MM.1S (cell line): Measurements from ENCODE around the gene CTNNA1.

Experiments used
- DNase-seq: peaks from one replicate; pipeline ENCODE4 v3.0.0-alpha.2; 2015
- H2AFZ ChIP-seq: fragments of 300-600 bp; sonication (generic); 2 replicates; pipeline ENCODE4 v1.6.0; 2016; ENCODE audit warnings: antibody characterized with exemption, low read length
- H3F3A ChIP-seq: fragments of 300-600 bp; sonication (generic); 2 replicates; pipeline ENCODE4 v1.6.1; 2016; ENCODE audit warnings: mild to moderate bottlenecking, antibody characterized with exemption, low read length, moderate library complexity, mixed read lengths; ENCODE audit not compliant: insufficient read depth
- H3K27ac ChIP-seq: fragments of 300-600 bp; sonication (generic); 2 replicates; pipeline ENCODE4 v1.5.1; 2016; ENCODE audit warnings: mild to moderate bottlenecking, low read length
- H3K27me3 ChIP-seq: fragments of 300-600 bp; sonication (generic); replicated peaks from 2 replicates; pipeline ENCODE4 v1.6.0; 2016; ENCODE audit warnings: low read length; ENCODE audit not compliant: insufficient read depth
- H3K36me3 ChIP-seq: fragments of 300-600 bp; sonication (generic); replicated peaks from 2 replicates; pipeline ENCODE4 v1.6.1; 2016; ENCODE audit warnings: mild to moderate bottlenecking, low read length, mixed read lengths; ENCODE audit not compliant: insufficient read depth
- H3K4me1 ChIP-seq: fragments of 300-600 bp; sonication (generic); 2 replicates; pipeline ENCODE4 v1.6.1; 2016; ENCODE audit warnings: low read length, mixed read lengths
- H3K4me2 ChIP-seq: fragments of 300-600 bp; sonication (generic); 2 replicates; pipeline ENCODE4 v1.6.0; 2016; ENCODE audit warnings: low read depth, low read length
- H3K4me3 ChIP-seq: fragments of 300-600 bp; sonication (generic); 2 replicates; pipeline ENCODE4 v1.5.1; 2016; ENCODE audit warnings: low read length, mixed read lengths
- H3K79me2 ChIP-seq: fragments of 300-600 bp; sonication (generic); 2 replicates; pipeline ENCODE4 v1.6.1; 2016; ENCODE audit warnings: mixed run types, low read length, mixed read lengths
- H3K9ac ChIP-seq: fragments of 300-600 bp; sonication (generic); 2 replicates; pipeline ENCODE4 v1.6.1; 2016; ENCODE audit warnings: low read length, mixed read lengths
- H3K9me2 ChIP-seq: fragments of 300-600 bp; sonication (generic); replicated peaks from 2 replicates; pipeline ENCODE4 v1.6.1; 2016; ENCODE audit warnings: mild to moderate bottlenecking, low read length, mixed read lengths; ENCODE audit not compliant: insufficient read depth
- H3K9me3 ChIP-seq: fragments of 300-600 bp; sonication (generic); replicated peaks from 2 replicates; pipeline ENCODE4 v1.6.1; 2016; ENCODE audit warnings: mild to moderate bottlenecking, low read length, mixed read lengths; ENCODE audit not compliant: insufficient read depth
- H4K20me1 ChIP-seq: fragments of 300-600 bp; sonication (generic); 2 replicates; pipeline ENCODE4 v1.6.1; 2016; ENCODE audit warnings: mild to moderate bottlenecking, low read length, moderate library complexity, mixed read lengths; ENCODE audit not compliant: insufficient read depth
- CTCF ChIP-seq: fragments of 300-600 bp; sonication (generic); IDR thresholded peaks from 2 replicates; pipeline ENCODE4 v1.5.1; 2016; ENCODE audit warnings: antibody characterized with exemption, low read length, mixed read lengths
- EZH2 ChIP-seq: fragments of 300-600 bp; sonication (generic); optimal IDR thresholded peaks from 2 replicates; pipeline ENCODE3; 2017; ENCODE audit warnings: low read depth, mild to moderate bottlenecking, antibody characterized with exemption, low read length, mixed read lengths
- EZH2phosphoT487 ChIP-seq: fragments of 300-600 bp; sonication (generic); IDR thresholded peaks from 2 replicates; pipeline ENCODE4 v1.6.1; 2018; ENCODE audit warnings: antibody characterized with exemption, low read length

CTNNA1 gene

DNA sequence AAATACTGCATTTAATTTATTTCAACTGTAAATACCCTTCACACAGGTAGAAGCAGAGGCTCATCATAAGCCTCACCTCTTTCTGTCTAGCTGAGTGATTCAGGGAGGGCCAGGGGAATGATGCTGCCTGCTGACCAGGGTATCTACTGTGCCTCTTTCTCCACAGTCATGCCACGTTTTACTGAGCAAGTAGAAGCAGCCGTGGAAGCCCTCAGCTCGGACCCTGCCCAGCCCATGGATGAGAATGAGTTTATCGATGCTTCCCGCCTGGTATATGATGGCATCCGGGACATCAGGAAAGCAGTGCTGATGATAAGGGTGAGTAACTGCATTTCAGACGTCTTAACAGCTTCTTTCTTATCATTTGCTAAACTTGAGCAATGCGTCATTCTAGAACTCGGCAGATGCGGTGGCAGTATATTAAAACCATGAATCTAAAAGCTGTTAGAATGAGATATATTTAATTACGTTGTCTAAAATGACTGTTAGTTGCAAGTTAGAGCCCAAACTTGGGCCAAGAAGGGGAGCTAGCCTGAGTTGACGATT, 171.9 kb downstream of the CTNNA1 start:
- Histone ChIP-seq H4K20me1 (no peaks in the 10 kb centered on the region), H3K36me3 (no peaks in the 10 kb centered on the region), H3K4me1 (no peaks in the 10 kb centered on the region), H3K9me2 (no peaks in the 10 kb centered on the region), H3F3A (no peaks in the 10 kb centered on the region), H3K27ac (no peak overlapping the region), H3K9me3 (no peaks in the 10 kb centered on the region), H3K79me2 (no peaks in the 10 kb centered on the region), H2AFZ (no peak overlapping the region), H3K27me3 (no peaks in the 10 kb centered on the region), H3K4me2 (no peak overlapping the region), H3K4me3 (no peak overlapping the region), H3K9ac (no peak overlapping the region)
- TF ChIP-seq EZH2 (no peak), EZH2phosphoT487 (no peak), CTCF (no peak)
- no peak for DNase-seq

DNA sequence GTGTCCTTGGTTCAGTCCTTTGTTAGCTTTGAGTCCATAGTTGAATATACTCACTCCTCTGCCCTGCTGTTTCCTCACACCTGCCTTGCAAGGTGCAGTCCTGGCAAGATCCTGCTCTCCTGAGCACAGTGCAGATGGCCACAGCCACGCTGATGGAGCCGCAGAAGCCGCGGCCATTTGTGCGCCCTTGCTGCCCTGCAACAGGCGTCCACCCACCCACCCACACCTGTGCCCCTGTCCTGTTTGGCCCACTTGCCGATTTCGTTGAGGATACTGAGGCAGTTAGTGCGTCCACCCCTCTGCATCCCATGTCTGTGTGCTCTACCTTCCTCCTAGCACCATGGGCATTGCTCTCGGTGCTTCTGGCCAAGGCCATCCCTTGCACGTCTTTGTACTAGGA, 173.0 kb downstream of the CTNNA1 start:
- H3K9me2 ChIP-seq: no peaks in the 10 kb centered on the region
- no peaks in the 10 kb centered on the region for H3F3A ChIP-seq
- H3K4me1 ChIP-seq: no peaks in the 10 kb centered on the region
- no peak for TF ChIP-seq CTCF
- TF ChIP-seq EZH2: no peak
- no peak overlapping the region for H3K4me3 ChIP-seq
- no peak overlapping the region for H3K27ac ChIP-seq
- H4K20me1 ChIP-seq: no peaks in the 10 kb centered on the region
- no peaks in the 10 kb centered on the region for H3K79me2 ChIP-seq
- no peaks in the 10 kb centered on the region for H3K36me3 ChIP-seq
- H3K4me2 ChIP-seq: no peak overlapping the region
- no peaks in the 10 kb centered on the region for H3K27me3 ChIP-seq
- no peak overlapping the region for H2AFZ ChIP-seq
- H3K9me3 ChIP-seq: no peaks in the 10 kb centered on the region
- no peak overlapping the region for H3K9ac ChIP-seq
- no peak for DNase-seq

- Histone ChIP-seq H3K27me3 (no peaks in the 10 kb centered on the region), H3K36me3 (no peaks in the 10 kb centered on the region), H3K4me3 (no peak overlapping the region), H3K27ac (no peak overlapping the region), H4K20me1 (no peaks in the 10 kb centered on the region), H3K79me2 (no peaks in the 10 kb centered on the region), H3K9me2 (no peaks in the 10 kb centered on the region), H3K9ac (no peak overlapping the region), H3F3A (no peaks in the 10 kb centered on the region), H3K4me2 (no peak overlapping the region), H3K9me3 (no peaks in the 10 kb centered on the region), H2AFZ (no peak overlapping the region), H3K4me1 (no peaks in the 10 kb centered on the region)
- DNase-seq: no peak
- TF ChIP-seq EZH2 (no peak), EZH2phosphoT487 (no peak), CTCF (no peak)
These were observed 173.6 kb downstream of the CTNNA1 start for GRCh38 chr5:138926688-138927448.
